Measurements from ENCODE around the gene HBE1. TPM values are rescaled to one million over a fixed set of nuclear protein-coding genes. Genes with fewer than 3 reads are reported as not detected.
"Not testable (repeated sequence)": the region's sequence is repeated elsewhere in the genome, so short reads cannot be mapped to it uniquely, and the experiment has no call there.

HBE1 gene
- total RNA-seq, 1 experiment from 2014 or later: 1.4 TPM

DNA sequence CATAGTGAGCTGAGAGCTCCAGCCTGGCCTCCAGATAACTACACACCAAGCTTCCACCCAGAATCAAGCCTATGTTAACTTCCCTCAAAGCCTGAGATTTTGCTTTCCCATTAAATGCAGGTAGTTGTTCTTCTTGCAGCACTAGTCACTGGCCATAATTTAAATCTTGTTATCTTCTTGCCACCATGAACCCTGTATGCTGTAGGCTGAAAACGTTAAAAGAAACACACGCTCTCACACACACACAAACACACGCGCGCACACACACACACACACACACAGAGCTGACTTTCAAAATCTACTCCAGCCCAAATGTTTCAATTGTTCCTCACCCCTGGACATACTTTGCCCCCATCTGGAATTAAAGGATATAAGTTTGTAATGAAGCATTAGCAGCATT lies 16.3 kb downstream of the HBE1 start:
- DNase-seq (ENCODE audit: low read depth): not testable (repeated sequence)

DNA sequence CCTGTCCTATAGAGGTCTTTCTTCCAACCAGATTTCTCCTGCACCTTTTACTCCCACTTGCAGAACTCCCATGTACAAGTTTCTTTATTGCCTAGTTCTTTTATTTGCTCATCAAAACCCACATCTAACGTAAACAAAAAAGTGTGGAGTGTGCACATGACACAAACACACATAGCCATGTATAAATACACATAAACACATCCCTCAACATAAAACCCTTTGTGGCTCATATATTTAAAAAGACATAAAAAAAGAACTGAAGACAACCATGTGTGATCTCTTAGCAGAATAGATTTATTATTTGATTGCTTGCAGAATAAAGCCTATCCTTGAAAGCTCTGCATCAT lies 16.9 kb downstream of the HBE1 start:
- DNase-seq (ENCODE audit: low read depth): no peak

DNA sequence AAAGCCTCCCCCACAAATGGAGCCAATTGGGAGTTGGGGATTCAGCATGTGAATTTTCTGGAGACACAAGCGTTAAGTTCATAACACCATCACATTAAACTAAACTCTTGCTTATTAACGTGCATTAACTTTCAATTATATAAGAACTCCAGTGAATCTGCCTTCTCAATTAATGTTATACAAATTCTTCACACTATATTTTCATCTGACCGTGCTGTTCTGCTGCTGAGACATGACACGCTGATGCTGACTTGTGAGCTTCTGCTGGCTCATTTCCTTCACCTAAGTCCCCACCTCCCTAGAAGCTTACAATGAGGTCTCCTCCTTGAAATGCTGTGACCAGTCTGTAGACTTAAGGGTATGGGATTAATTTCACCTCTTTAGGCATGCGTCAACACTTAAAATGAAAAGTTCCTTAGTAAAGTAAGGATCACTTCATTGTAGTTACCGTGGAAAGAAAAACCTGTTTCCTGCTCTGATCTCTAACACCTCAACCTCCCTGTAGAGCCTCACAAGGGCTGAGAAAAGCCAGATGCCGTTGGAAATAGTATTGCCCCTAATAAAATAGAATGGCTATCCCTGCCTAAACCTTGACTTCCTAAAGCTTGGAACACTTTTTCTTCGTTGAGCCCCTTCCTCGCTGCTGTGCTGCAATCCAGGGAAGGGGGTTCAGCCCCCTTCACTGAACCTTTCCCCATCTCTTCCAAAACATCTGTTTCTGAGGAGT lies 17.4 kb downstream of the HBE1 start:
- no peak for DNase-seq (ENCODE audit: low read depth)

DNA sequence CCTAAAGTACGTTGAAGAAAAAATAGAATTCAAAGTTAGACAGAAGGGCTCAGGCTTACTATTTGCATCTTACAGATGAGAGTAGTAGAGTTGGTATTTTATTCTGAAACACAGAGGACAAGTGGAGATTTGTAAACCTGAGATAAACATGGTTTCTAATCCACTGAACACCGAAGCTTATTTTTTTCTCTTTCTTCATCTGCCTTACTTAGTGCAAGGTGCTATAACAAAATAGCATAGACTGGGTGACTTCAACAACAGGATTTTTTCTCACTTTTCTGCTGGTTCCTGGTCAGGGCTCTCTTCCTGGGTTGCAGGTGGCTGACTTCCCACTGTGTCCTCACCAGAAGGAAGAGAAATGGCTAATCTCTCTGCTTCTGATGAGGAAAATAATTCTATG lies 18.0 kb downstream of the HBE1 start:
- no peak for DNase-seq (ENCODE audit: low read depth)

DNA sequence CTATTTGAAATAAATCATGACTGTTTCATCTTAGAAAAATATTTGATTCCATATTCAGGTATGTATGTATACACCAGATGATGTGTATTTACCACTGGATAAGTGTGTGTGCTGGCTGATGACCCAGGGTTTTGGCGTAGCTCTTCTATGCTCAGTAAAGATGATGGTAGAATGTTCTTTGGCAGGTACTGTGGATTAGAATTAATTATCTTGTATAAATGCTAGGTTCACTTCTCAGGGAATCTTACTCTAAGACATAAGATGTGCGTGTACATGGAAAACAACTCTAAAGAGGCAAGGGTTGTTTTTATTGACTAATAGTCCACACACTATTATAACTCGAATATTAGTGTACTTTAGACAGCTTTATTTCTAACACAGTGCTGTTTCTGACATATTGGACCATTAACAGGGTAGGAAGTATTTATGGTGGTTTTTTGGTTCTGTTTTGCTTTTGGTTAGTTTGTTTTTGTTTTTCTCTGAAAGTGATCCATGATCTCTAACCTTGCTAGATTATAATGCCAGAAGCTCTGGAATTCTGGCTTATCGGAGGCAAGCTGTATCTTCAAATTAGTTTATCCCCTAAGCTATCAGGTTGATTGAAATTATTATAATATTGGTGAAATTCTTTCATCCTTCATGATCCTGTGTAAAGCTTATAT lies 19.1 kb downstream of the HBE1 start:
- DNase-seq (ENCODE audit: low read depth): no peak

DNA sequence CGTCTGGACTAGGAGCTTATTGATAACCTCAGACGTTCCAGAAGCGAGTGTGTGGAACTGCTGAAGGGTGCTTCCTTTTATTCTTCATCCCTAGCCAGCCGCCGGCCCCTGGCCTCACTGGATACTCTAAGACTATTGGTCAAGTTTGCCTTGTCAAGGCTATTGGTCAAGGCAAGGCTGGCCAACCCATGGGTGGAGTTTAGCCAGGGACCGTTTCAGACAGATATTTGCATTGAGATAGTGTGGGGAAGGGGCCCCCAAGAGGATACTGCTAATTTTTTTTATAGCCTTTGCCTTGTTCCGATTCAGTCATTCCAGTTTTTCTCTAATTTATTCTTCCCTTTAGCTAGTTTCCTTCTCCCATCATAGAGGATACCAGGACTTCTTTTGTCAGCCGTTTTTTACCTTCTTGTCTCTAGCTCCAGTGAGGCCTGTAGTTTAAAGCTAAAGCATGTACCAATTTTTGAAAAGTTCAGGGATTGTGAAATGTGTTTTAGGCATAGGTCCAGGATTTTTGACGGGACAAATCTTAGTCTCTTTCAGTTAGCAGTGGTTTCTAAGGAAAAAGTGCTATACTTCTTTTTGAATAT lies 19.8 kb downstream of the HBE1 start, which contains the start of gene HBG1:
TSS of gene HBG1 (minus strand) at position 51 of the 590 bp plus-strand sequence. CDS start 53 bp downstream, outside the sequence.
- not testable (repeated sequence) for DNase-seq (ENCODE audit: low read depth)

DNA sequence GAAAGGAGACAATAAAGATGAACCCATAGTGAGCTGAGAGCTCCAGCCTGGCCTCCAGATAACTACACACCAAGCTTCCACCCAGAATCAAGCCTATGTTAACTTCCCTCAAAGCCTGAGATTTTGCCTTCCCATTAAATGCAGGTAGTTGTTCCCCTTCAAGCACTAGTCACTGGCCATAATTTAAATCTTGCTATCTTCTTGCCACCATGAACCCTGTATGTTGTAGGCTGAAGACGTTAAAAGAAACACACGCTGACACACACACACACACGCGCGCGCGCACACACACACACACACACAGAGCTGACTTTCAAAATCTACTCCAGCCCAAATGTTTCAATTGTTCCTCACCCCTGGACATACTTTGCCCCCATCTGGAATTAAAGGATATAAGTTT lies 21.2 kb downstream of the HBE1 start:
- DNase-seq (ENCODE audit: low read depth): not testable (repeated sequence)

DNA sequence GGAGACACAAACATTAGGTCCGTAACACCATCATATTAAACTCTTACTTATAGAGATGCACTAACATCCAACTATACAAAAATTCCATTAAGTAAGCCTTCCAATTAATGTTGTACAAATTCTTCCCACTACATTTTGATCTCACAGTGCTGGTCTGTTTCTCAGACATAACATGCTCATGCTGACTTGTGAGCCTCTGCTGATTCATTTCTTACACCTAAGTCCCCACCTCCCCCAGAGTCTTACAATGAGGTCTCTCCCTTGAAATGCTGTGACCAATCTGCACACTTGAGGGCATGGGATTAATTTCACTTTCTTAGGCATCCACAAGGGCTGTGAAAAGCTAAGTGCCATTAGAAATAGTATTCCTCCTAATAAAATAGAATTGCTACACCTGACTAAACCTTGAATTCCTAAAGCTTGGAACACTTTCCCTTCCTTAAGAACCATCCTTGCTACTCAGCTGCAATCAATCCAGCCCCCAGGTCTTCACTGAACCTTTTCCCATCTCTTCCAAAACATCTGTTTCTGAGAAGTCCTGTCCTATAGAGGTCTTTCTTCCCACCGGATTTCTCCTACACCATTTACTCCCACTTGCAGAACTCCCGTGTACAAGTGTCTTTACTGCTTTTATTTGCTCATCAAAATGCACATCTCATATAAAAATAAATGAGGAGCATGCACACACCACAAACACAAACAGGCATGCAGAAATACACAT lies 22.1 kb downstream of the HBE1 start:
- no peak for DNase-seq (ENCODE audit: low read depth)

DNA sequence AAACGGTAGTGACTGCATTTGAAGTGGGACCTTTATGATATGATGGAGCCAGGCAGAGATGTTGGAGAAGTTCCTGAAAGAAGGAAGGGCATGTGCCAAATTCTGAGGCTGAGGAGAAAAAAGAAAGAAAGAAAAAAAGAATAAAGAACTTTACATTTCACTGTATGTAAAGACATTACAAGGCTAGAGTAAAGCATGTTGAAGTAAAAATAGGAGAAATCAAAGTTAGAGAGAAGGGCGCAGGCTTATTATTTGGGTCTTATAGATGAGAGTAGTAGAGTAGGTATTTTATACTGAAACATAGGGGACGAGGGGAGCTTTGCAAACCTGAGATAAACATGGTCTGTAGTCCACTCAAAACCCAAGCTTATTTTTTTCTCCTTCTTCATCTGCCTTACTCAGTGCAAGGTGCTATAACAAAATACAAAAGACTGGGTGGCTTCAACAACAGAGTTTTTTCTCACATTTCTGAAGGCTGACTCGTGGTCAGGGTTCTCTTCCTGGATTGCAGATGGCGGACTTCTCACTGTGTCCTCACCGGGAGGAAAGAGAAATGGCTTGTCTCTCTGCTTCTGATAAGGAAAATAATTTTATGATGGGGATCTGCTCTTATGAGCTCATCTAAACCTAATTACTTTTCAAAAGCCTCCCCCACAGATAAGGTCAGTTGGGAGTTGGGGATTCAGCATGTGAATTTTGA lies 22.8 kb downstream of the HBE1 start:
- DNase-seq (ENCODE audit: low read depth): no peak

DNA sequence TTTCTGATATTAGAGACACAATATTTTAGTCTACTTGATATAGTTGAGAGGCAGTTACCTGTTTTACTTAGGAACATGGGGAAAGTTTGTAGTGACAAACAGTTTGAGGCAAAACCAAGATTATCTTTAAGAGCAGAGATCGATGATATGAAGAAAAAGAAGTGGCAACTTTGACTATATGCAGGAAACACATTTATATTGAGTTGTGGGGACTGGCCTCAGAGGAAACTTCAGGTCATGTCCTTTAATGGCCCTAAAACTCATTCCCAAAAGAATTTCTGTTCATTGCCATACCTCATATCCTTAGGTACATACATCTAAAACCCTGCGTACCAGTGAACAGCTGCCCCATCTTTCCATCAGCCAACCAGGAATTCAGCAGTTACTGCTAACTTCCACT lies 24.6 kb downstream of the HBE1 start:
- DNase-seq (ENCODE audit: low read depth): no peak

DNA sequence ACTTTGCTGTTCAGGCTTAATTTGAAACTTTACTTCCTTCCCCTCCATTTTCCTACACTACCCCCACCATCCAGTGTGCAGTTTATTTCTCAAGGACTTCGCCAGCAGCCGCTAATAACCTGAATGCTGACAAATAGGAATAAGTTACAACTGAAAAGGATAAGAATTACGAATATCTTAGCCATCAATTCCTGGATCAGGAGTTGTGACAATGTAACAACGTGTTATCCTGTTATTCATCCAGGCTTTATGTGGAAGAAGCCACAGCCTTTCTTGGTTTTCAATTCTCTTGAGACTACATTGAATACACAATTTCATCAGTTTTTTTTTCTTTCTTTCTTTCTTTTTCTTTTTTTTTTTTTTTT lies 25.9 kb downstream of the HBE1 start:
- DNase-seq (ENCODE audit: low read depth): no peak

DNA sequence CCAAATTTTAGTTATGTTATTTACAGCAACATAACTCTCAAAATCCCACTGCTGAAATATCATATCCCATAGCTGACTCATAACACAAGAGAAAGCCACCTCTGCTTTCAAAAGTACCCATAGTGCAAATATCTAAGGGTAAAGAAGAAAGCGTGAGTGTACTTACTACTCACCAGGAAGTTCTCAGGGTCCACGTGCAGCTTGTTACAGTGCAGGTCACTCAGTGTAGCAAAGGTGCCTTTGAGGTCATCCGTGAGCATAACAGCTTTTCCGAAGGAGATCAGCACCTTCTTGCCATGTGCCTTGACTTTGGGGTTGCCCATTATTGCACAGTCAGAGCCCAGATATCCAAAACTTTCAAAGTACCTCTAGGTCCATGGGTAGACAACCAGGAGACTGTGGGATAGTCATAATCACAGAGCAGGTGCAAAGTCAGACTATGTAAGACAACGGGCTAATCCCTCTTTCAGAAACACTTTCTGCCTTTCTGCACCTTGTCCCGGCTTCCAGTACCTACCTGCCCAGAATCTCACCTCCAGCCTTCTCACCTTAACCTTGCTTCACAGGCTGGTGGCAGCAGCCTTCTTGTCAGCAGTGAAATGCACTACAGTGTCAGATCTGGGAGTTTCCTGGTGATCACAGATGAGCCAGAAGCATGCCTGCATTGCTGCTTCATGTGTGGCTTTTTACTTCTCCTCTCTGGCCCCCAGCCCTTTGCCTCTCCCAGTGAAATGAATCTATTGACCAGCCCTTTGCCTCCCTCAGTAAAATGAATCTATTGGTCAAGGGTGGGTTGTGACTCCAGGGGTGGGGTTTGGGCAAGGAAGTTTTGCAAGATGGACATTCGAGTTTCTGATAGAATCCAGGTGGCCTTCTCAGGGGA lies 26.6 kb downstream of the HBE1 start:
- no peak for DNase-seq (ENCODE audit: low read depth)

DNA sequence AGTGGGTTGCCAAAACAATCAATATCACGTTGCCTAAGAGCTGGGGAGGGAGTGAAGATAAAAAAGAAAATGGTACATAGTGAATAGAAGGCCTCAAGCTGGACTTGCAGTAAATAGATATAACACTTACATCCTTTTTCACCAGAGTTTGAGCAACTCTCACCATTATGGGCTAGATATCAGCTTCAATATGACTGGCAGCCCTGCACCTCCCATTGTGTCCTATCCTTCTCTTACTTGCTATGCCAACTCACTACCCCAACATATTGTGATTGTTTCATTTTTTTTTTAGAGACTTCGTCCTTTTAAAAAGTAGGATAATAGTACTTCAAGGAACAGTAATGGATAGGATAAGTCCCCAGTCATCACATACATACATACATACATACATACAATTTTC lies 27.5 kb downstream of the HBE1 start:
- DNase-seq (ENCODE audit: low read depth): no peak

DNA sequence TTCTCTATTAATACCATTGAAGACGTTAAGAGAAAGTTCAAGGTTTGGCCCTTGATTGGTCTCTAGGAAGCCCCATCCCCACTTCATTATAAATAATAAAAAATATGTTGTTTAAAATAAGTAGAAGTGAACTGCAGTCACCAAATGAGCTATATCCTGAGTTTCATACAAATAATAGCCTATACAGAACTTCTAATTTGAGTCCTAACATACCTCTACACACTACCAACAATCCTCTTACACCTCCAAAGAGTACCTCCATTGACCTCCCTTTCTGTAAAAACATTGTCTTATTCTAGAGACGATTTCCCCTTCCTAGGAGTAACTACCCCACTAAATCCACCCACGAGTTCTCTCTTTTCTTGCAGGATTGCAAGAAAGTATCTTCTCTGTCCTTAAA lies 28.3 kb downstream of the HBE1 start:
- no peak for DNase-seq (ENCODE audit: low read depth)

DNA sequence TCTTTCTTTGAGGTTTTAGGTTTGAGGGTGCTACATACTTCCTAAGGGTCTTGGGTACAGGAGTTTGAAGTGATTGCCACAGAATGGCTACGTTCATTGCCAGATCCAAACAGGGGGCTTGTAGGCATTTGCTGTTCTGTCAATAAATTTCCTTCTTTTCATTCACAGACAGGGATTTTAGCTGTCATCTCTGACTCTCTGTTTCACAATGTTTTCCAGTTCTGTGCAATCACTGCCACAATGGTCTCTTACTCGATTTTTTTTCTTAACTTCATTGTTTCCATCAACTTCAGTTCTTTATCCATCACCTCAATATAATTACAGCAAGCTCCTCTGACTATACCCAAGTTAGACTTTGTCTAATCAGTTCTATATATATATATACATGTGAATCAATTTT lies 29.3 kb downstream of the HBE1 start:
- DNase-seq (ENCODE audit: low read depth): no peak

DNA sequence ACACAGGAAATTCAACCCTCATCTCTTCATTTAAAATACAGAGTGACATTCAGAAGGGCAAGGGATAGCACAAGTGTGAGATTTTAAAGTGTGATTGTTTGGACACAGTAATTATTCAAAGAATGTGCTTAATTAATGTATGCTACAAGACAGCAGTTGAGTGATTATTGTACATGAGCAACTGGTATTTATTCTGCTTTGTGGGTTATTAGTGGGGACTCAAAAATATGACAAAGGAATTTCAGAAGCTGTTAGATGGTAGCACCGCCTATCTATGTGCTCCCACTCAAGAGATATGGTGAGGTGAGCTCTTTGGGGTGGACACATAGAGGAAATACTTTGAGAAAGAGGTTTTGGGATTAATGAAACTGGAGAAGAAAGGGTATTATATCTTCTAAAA lies 29.7 kb downstream of the HBE1 start:
- DNase-seq (ENCODE audit: low read depth): no peak

DNA sequence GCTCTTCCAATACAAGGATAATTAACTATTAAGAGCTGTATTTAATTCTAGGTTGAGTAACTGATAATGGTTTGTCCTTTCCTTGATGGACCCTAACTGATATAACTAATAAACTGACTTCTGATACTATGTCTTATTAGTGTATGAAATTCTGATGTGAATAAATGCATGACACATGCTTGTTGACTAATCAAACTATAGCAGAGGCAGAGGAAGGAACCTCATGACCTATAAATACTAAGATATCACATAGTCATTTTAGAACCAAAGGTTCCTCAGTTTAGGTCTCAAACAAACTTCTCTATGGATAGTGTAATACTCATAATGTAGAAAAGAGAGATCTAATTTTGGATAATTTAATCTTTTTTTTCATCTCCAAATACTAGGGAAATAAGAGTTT lies 30.7 kb downstream of the HBE1 start:
- no peak for DNase-seq (ENCODE audit: low read depth)

DNA sequence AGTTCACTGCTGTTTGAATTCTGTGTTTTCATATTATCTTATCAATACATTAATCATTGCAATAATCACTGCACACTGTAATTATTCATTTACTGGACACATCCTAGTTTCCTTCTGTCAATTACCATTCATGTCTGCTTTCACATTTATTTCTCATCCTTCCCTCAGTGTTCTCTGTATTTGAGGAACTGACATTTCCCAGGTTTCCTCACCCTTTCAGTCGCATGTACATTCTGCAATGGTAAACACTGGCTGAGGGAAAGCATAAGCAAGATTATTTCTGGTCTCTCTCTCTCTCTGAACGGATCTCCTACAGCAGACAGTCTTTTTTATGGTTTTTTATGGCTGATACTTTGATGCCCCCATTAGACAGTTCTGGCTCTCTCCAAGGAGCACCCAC lies 31.3 kb downstream of the HBE1 start:
- no peak for DNase-seq (ENCODE audit: low read depth)

DNA sequence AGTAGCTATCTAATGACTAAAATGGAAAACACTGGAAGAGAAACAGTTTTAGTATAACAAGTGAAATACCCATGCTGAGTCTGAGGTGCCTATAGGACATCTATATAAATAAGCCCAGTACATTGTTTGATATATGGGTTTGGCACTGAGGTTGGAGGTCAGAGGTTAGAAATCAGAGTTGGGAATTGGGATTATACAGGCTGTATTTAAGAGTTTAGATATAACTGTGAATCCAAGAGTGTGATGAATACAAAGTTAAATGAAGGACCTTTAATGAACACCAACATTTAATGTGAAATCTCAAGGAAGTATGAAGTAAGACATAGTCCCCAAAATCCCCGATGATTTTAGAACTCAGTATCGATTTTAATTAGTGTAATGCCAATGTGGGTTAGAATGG lies 32.3 kb downstream of the HBE1 start:
- no peak for DNase-seq (ENCODE audit: low read depth)

DNA sequence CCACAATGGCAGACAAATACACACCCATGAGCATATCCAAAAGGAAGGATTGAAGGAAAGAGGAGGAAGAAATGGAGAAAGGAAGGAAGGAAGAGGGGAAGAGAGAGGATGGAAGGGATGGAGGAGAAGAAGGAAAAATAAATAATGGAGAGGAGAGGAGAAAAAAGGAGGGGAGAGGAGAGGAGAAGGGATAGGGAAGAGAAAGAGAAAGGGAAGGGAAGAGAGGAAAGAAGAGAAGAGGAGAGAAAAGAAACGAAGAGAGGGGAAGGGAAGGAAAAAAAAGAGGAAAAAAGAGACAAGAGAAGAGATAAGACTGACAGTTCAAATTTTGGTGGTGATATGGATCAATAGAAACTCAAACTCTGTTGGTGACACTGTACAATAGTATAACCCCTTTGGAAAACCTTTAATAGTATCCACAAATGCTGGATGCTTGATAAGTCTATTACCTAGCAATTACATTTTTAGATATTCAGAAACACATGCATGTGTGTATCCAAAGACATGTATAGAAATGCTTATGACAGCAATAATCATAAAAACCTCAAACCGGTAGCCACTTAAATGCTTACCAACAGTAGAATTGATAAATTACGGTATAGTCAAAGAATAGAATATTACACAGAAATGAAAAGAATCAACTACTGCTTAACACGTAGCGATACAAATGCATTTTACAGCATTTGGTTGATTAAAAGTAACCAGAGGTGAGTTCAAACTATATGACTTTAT lies 34.2 kb downstream of the HBE1 start:
- no peak for DNase-seq (ENCODE audit: low read depth)

Data from Daoy (cell line).